Activated CD4-positive, alpha-beta T cell treated with anti-CD3 and anti-CD28 coated beads, Interleukin-2, Interleukin-4, amounts not matched to agents 100 ng/mL and 50 ng/mL, durations not matched to agents 16 hours and 8 hours (primary cell): ENCODE results near the gene GNG13.
"Not testable (repeated sequence)": the region's sequence is repeated elsewhere in the genome, so short reads cannot be mapped to it uniquely, and the experiment has no call there.

Experiments
- DNase-seq: peaks from one replicate; pipeline ENCODE4 v3.0.0-alpha.2; 2020; ENCODE audit warnings: low spot score

The GNG13 gene

DNA sequence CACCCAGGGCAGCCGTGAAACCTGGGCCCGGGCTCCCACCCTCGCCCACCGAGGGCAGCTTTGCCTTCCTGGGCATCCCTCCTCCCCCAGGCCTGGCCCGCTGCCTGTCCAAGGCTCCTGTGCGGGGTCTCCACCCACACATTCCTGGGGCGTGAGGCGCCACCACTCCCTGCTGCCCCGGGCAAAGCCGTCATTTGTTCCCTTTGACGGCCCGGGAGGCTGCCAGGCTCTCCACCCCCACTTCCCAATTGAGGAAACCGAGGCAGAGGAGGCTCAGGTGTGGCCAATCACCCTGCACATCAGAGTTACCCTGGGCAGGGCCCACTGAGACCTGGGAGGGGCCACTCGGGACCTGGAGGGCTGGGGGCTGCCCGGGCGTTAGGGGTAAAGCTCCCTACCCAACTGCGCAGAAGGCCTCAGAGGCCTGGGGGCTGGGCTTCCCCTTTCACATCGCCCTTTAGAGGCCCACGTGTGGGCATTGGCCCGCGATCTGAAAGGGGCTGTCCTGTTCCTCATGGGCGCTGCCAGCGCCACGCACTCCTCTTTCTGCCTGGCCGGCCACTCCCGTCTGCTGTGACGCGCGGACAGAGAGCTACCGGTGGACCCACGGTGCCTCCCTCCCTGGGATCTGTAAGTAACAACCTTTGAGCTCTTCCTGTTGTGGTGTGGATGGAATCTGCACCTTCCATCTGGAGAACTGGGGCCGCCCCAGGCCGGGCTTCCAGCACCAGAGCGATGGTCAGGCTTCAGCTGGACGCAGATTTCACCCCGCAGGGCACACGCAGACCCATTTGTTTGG lies 39.8 kb downstream of the GNG13 start, which contains the start of gene MSLN:
Gene MSLN, plus strand, starts transcription at position 190 of the 799 bp plus-strand sequence. CDS start 1,947 bp downstream, outside the sequence.
- DNase-seq: no peak

DNA sequence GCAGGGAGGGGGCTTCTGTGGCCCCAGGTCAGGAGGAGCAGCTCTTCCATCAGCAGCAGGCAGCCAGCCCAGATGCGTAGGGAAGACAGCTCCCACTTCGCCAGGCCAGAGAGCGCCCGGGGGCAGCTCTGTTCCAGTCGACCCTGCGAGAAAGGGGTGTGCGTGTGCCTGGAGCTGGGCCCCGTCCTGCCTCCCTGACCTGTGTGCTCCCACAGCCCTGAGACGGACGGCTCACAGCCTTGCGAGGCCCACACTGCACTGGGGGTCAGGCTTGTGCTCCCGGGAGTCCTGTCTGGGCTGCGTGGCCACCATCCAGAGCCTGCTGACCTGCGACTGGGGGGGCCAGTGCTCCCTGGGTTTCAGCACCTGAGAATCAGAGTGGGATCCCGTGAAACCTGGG lies 40.5 kb downstream of the GNG13 start:
- no peak for DNase-seq

DNA sequence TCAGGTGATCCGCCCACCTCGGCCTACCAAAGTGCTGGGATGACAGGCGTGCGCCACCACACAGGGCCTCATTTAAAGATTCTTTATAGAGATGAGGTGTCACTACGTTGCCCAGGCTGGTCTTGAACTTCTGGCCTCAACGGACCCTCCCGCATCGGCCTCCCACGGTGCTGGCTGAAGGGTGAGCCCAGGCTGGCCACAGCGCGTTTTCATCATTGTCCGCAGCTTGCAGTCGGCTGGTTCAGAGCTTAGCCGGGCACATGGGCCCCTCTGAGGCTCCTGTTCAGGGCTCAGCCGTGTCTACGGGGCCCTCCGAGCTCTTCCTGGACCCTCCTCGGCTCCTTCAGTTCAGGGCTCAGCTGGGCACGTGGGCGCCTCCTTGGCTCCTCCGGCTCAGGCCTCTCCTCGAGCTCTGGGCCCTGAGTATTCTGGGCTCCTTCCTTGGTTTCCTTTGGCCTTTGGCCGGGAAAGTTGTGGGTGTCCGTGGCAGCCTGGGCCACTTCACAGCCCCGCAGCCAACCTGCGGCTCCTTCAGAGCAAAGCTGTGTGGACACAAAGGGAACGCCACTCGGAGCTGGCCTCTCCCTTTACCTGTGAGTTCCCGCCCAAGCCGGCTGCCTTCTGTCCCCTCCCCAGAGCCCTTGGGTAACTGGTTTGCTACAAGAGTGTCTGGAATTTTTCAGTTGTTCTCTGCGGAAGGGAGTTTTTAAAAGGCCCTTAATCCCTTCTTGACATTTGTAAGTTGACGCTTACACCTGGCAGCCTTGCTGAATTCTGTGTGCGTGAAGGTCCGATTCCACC lies 41.2 kb downstream of the GNG13 start:
- no peak for DNase-seq

DNA sequence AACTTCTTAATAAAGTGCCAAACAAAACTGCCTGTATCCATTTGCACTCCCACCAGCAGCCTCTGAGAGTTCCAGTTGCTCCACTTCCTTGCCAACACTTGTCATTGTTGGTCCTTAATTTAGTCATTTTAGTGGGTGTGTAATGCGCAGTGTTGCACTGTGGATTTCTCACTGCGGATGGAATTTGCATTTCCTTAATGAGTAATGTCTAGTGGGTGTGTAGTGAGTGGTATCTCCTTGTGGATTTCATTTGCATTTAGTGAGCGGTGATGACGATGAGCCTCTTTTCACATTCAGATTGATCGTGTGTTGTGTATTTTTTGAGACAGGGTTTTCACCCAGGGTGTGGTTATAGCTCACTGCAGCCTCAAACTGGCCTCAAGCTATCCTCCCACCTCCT lies 44.1 kb downstream of the GNG13 start:
- DNase-seq: no peak

GRCh38 chr16:754656-755055 lies 45.9 kb downstream of the GNG13 start:
- no peak for DNase-seq

GRCh38 chr16:754121-754607 lies 46.4 kb downstream of the GNG13 start:
- DNase-seq: not testable (repeated sequence)

- DNase-seq: no peak
Observed at GRCh38 chr16:752007-752312, 48.6 kb downstream of the GNG13 start.

- DNase-seq: no peak
Observed at GRCh38 chr16:751152-752006, 49.2 kb downstream of the GNG13 start.

DNA sequence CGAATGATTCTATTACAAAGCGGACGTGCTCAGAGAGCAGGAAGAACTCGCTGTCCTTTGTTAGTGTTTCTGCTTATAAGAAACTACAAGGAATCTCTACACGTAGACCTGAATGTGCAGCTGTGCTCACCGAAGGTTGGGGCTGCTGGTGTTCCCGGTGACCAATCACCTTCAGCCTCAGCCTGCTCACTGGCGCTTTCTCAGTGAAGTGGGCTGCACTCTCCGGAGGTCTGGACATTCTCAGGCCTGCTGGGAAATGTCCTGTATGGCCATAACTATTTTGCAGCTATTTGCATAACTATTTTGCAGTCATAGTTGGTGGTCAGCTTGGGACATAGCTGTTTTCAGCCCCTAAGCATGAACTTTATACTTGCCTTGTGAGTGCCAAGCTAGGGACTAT lies 50.0 kb downstream of the GNG13 start:
- DNase-seq: no peak

DNA sequence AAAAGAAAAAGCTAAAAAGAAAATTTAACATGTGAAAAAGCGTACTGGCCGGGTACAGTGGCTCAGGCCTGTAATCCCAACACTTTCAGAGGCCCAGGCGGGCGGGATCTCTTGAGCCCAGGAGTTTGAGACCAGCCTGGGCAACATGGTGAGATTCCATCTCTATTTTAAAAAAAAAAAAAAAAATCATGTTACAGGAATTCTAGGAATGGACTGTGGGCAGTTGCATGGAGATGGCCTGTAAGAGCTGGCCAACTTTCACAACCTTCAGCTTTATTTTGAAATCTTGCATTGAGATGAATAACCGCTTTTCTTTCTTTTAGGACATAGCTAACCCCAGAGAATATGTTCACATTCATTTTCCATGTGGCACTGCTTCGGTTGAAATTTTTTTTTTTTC lies 51.5 kb downstream of the GNG13 start:
- no peak for DNase-seq
